HepG2 (cell line): ENCODE results near the gene PIK3R4. TPM values are rescaled to one million over a fixed set of nuclear protein-coding genes. Genes with fewer than 3 reads are reported as not detected.

Source experiments
- ATAC-seq: fragments of 200-7000 bp; cut with Tn5 transposase; 3 replicates; pipeline ENCODE4 v1.9.1; 2020; ENCODE audit warnings: mild to moderate bottlenecking, moderate library complexity
- BruUV-seq: library from RNA; stranded (reverse); fragments of 400-500 nt; replicated peaks from 2 replicates; lab custom pipeline; 2021; lab: Mats Ljungman, UMichigan
- CTCF ChIA-PET: fragments of 300-600 bp; formaldehyde crosslinking; extraction: SDS; loops from one replicate; lab custom pipeline; 2021; ENCODE audit warnings: low total read pairs, inconsistent platforms, low intra/inter-chr PET ratio; lab: Yijun Ruan, JAX
- POLR2A ChIA-PET: fragments of 350-600 bp; sonication (Branson Sonifier 250); formaldehyde crosslinking; loops from one replicate; lab custom pipeline; 2020; ENCODE audit warnings: antibody characterized with exemption, inconsistent platforms; lab: Yijun Ruan, JAX
- DNase-seq: peaks from one replicate; pipeline ENCODE4 v3.0.0-alpha.2; 2015; ENCODE audit warnings: low spot score
- FAIRE-seq: peaks from 3 replicates; lab custom pipeline; 2011; peaks lifted over from hg19 to GRCh38; lab: Jason Lieb, UNC
- H2AFZ ChIP-seq: one replicate; pipeline ENCODE4 v1.6.1; 2011; ENCODE audit warnings: low read length, inconsistent platforms
- H3K27ac ChIP-seq: fragments of 300-600 bp; 3 replicates; pipeline ENCODE4 v1.8.0; 2011; ENCODE audit warnings: mixed run types, mild to moderate bottlenecking, mixed read lengths, low read length, inconsistent platforms; ENCODE audit not compliant: insufficient read depth; ENCODE audit errors: extremely low read length
- H3K27me3 ChIP-seq, 2 experiments: fragments of 200-600 bp in 1 of 2; 2 replicates in 1 of 2; 3 replicates in 1 of 2; pipeline versions ENCODE4 v1.6.0 to v1.8.0; 2011; ENCODE audit warnings: low read length in 2 of 2, mild to moderate bottlenecking in 2 of 2, moderate library complexity in 2 of 2, inconsistent platforms in 1 of 2; ENCODE audit not compliant: insufficient read depth in 2 of 2, control insufficient read depth in 1 of 2
- H3K36me3 ChIP-seq, 2 experiments: fragments of 200-600 bp in 1 of 2; replicated peaks in 1 of 2; 2 replicates in 1 of 2; 3 replicates in 1 of 2; pipeline versions ENCODE4 v1.5.1 to v1.8.0; 2011; ENCODE audit warnings: low read length in 2 of 2, inconsistent platforms in 1 of 2; ENCODE audit not compliant: insufficient read depth in 2 of 2, control insufficient read depth in 1 of 2
- H3K4me1 ChIP-seq: 2 replicates; pipeline ENCODE4 v1.5.1; 2012; ENCODE audit warnings: low read length, inconsistent platforms; ENCODE audit not compliant: insufficient read depth
- H3K4me2 ChIP-seq: 2 replicates; pipeline ENCODE4 v1.6.0; 2011; ENCODE audit warnings: low read depth, low read length, inconsistent platforms
- H3K4me3 ChIP-seq, 3 experiments: fragments of 200-600 bp in 1 of 3; sonication (generic), shearing (Covaris generic) in 1 of 3; replicated peaks in 1 of 3; 2 replicates each; pipeline ENCODE4 v1.5.1; 2011 to 2016; ENCODE audit warnings: low read length in 3 of 3, inconsistent platforms in 2 of 3, low read depth in 2 of 3, mild to moderate bottlenecking in 2 of 3, control low read depth in 1 of 3, mixed read lengths in 1 of 3; ENCODE audit not compliant: insufficient read depth in 1 of 3
- H3K79me2 ChIP-seq: one replicate; pipeline ENCODE4 v1.6.1; 2011; ENCODE audit warnings: low read length, inconsistent platforms; ENCODE audit not compliant: insufficient read depth
- H3K9ac ChIP-seq: 2 replicates; pipeline ENCODE4 v1.6.0; 2011; ENCODE audit warnings: mild to moderate bottlenecking, low read depth, low read length, inconsistent platforms; ENCODE audit not compliant: insufficient read depth
- H3K9me3 ChIP-seq: 2 replicates; pipeline ENCODE4 v1.5.1; 2012; ENCODE audit warnings: mild to moderate bottlenecking, low read length
- H4K20me1 ChIP-seq: 2 replicates; pipeline ENCODE4 v1.6.0; 2011; ENCODE audit warnings: inconsistent platforms, mild to moderate bottlenecking, low read length, moderate library complexity; ENCODE audit not compliant: insufficient read depth
- CCAR2 ChIP-seq: fragments of 200-400 bp; formaldehyde crosslinking; optimal IDR thresholded peaks from 2 replicates; pipeline ENCODE3; 2018; ENCODE audit warnings: low read depth, mild to moderate bottlenecking, low read length, moderate library complexity
- CHCHD3 ChIP-seq: sonication (generic); formaldehyde crosslinking; IDR thresholded peaks from 2 replicates; pipeline ENCODE4 v1.8.0; 2022; ENCODE audit warnings: mild to moderate bottlenecking, missing genetic modification reagents, moderate library complexity
- KAT8 ChIP-seq: IDR thresholded peaks from 2 replicates; pipeline ENCODE4 v1.6.1; 2016; ENCODE audit warnings: missing genetic modification reagents, missing compliant biosample characterization
- KDM4B ChIP-seq: sonication (generic); formaldehyde crosslinking; IDR thresholded peaks from 2 replicates; pipeline ENCODE4 v1.4.0; 2020; ENCODE audit warnings: missing genetic modification reagents
- MAFF ChIP-seq: IDR thresholded peaks from 2 replicates; pipeline ENCODE4 v1.6.1; 2011; ENCODE audit warnings: low read depth, low read length, improper control_type of control experiment
- MED8 ChIP-seq: sonication (generic); formaldehyde crosslinking; IDR thresholded peaks from 2 replicates; pipeline ENCODE4 v1.8.1; 2023; ENCODE audit warnings: mild to moderate bottlenecking, missing genetic modification reagents; ENCODE audit not compliant: insufficient replicate concordance
- PLRG1 ChIP-seq: fragments of 450-650 bp; conservative IDR thresholded peaks from 2 replicates; pipeline ENCODE4 v1.6.1; 2016
- POLR2G ChIP-seq: fragments of 200-400 bp; formaldehyde crosslinking; IDR thresholded peaks from 2 replicates; pipeline ENCODE4 v1.6.1; 2018; ENCODE audit warnings: mild to moderate bottlenecking, low read depth, low read length, moderate library complexity
- ZNF34 ChIP-seq: sonication (generic); formaldehyde crosslinking; IDR thresholded peaks from 2 replicates; pipeline ENCODE4 v1.4.0; 2020; ENCODE audit warnings: mild to moderate bottlenecking, missing genetic modification reagents, borderline replicate concordance
- ZNF557 ChIP-seq: sonication (generic); formaldehyde crosslinking; IDR thresholded peaks from 2 replicates; pipeline ENCODE4 v1.4.0; 2020; ENCODE audit warnings: missing genetic modification reagents
- ZNF570 ChIP-seq: sonication (generic); formaldehyde crosslinking; IDR thresholded peaks from 2 replicates; pipeline ENCODE4 v1.4.0; 2020; ENCODE audit warnings: mild to moderate bottlenecking, missing genetic modification reagents, borderline replicate concordance
- ZNF577 ChIP-seq: sonication (generic); formaldehyde crosslinking; IDR thresholded peaks from 2 replicates; pipeline ENCODE4 v1.4.0; 2020; ENCODE audit warnings: mild to moderate bottlenecking, low read depth, missing genetic modification reagents, borderline replicate concordance
- ZNF660 ChIP-seq: sonication (generic); formaldehyde crosslinking; IDR thresholded peaks from 2 replicates; pipeline ENCODE4 v1.5.1; 2020; ENCODE audit warnings: mild to moderate bottlenecking, low read depth, missing genetic modification reagents, borderline replicate concordance
- WGBS: methylation state at CpG from one replicate; pipeline ENCODE4 v1.1.6; 2017; ENCODE audit warnings: low lambda C conversion rate; 5-methylcytosine and 5-hydroxymethylcytosine counted together
- in situ Hi-C: cut with HindIII; loops from 2 replicates; pipeline ENCODE4 v1.10.0; 2017; ENCODE audit warnings: low pct_unique_long_range_greater_than_20kb; ENCODE audit not compliant: extremely low pct_ligation_motif_present
- intact Hi-C: fragments of 100-400 bp; cut with micrococcal nuclease; formaldehyde crosslinking; loops from one replicate; pipeline ENCODE4 v1.10.0; 2022; ENCODE audit not compliant: unreplicated experiment
- polyA plus RNA-seq, 8 experiments: library from polyadenylated mRNA; depleted of rRNA in 3 of 8; stranded (reverse) in 7 of 8; unstranded in 1 of 8; fragments of >200 nt; fragmentation: Illumina TruSeq in 4 of 8; extraction: Trizol in 4 of 8; gene quantifications; 2 replicates each; pipeline versions ENCODE4 v1.2.1 to v1.2.3, GENCODE V29; 2011 to 2016; ENCODE audit warnings: low read depth in 4 of 8, missing spikeins in 1 of 8, mixed read lengths in 1 of 8; ENCODE audit not compliant: insufficient read depth in 1 of 8
- total RNA-seq, 5 experiments: library from RNA; depleted of rRNA; stranded (reverse); fragments of >200 nt; fragmentation: Illumina TruSeq; extraction: Trizol; gene quantifications; 2 replicates each; pipeline ENCODE4 v1.2.3, GENCODE V29; 2016; ENCODE audit warnings: low read depth in 1 of 5
- TF ChIP-seq, protein P1 (sequence below): sonication (generic); formaldehyde crosslinking; IDR thresholded peaks from 2 replicates; pipeline ENCODE4 v1.5.0; 2020; ENCODE audit warnings: missing genetic modification reagents
- TF ChIP-seq, protein P2 (sequence below): sonication (generic); formaldehyde crosslinking; IDR thresholded peaks from 2 replicates; pipeline ENCODE4 v1.5.0; 2020; ENCODE audit warnings: mild to moderate bottlenecking, missing genetic modification reagents, borderline replicate concordance
- TF ChIP-seq, protein P3 (sequence below): sonication (generic); formaldehyde crosslinking; IDR thresholded peaks from 2 replicates; pipeline ENCODE4 v1.4.0; 2020; ENCODE audit warnings: missing genetic modification reagents, low read depth, mild to moderate bottlenecking, borderline replicate concordance
- TF ChIP-seq, protein P4 (sequence below): IDR thresholded peaks from 2 replicates; pipeline ENCODE4 v1.6.1; 2018; ENCODE audit warnings: missing genetic modification reagents

The PIK3R4 gene
- total and polyA plus RNA-seq, 2 of the 13 experiments (the other 11 are each of a cell fraction or from before 2014, with no cell fraction given), result 22.4 to 26.0 TPM

- TF ChIP-seq, protein P1, sequence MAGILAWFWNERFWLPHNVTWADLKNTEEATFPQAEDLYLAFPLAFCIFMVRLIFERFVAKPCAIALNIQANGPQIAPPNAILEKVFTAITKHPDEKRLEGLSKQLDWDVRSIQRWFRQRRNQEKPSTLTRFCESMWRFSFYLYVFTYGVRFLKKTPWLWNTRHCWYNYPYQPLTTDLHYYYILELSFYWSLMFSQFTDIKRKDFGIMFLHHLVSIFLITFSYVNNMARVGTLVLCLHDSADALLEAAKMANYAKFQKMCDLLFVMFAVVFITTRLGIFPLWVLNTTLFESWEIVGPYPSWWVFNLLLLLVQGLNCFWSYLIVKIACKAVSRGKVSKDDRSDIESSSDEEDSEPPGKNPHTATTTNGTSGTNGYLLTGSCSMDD (CRISPR knock-in tag), result no peak
- TF ChIP-seq ZNF660 (no peak), MAFF (no peak), KDM4B (CRISPR knock-in tag) (no peak), CCAR2 (no peak), ZNF34 (CRISPR knock-in tag) (no peak)
These were observed 46.9 kb downstream of the PIK3R4 start (continued) for GRCh38 chr3:130699765-130700164.

- H3K27ac ChIP-seq, result no peak overlapping the region
- TF ChIP-seq MED8 (CRISPR knock-in tag) (no peak), KAT8 (no peak), POLR2G (no peak), ZNF570 (CRISPR knock-in tag) (no peak), ZNF557 (CRISPR knock-in tag) (no peak), ZNF577 (CRISPR knock-in tag) (no peak), CHCHD3 (CRISPR knock-in tag) (no peak), PLRG1 (no peak)
- TF ChIP-seq, protein P2, sequence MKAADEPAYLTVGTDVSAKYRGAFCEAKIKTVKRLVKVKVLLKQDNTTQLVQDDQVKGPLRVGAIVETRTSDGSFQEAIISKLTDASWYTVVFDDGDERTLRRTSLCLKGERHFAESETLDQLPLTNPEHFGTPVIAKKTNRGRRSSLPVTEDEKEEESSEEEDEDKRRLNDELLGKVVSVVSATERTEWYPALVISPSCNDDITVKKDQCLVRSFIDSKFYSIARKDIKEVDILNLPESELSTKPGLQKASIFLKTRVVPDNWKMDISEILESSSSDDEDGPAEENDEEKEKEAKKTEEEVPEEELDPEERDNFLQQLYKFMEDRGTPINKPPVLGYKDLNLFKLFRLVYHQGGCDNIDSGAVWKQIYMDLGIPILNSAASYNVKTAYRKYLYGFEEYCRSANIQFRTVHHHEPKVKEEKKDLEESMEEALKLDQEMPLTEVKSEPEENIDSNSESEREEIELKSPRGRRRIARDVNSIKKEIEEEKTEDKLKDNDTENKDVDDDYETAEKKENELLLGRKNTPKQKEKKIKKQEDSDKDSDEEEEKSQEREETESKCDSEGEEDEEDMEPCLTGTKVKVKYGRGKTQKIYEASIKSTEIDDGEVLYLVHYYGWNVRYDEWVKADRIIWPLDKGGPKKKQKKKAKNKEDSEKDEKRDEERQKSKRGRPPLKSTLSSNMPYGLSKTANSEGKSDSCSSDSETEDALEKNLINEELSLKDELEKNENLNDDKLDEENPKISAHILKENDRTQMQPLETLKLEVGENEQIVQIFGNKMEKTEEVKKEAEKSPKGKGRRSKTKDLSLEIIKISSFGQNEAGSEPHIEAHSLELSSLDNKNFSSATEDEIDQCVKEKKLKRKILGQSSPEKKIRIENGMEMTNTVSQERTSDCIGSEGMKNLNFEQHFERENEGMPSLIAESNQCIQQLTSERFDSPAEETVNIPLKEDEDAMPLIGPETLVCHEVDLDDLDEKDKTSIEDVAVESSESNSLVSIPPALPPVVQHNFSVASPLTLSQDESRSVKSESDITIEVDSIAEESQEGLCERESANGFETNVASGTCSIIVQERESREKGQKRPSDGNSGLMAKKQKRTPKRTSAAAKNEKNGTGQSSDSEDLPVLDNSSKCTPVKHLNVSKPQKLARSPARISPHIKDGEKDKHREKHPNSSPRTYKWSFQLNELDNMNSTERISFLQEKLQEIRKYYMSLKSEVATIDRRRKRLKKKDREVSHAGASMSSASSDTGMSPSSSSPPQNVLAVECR (CRISPR knock-in tag), result no peak
- TF ChIP-seq, protein P3, sequence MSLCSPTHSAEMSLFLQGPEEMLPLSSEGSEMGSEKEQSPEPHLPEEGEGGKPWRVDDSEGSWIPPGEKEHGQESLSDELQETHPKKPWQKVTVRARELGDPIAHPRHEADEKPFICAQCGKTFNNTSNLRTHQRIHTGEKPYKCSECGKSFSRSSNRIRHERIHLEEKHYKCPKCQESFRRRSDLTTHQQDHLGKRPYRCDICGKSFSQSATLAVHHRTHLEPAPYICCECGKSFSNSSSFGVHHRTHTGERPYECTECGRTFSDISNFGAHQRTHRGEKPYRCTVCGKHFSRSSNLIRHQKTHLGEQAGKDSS (CRISPR knock-in tag), result no peak
- TF ChIP-seq, protein P4, sequence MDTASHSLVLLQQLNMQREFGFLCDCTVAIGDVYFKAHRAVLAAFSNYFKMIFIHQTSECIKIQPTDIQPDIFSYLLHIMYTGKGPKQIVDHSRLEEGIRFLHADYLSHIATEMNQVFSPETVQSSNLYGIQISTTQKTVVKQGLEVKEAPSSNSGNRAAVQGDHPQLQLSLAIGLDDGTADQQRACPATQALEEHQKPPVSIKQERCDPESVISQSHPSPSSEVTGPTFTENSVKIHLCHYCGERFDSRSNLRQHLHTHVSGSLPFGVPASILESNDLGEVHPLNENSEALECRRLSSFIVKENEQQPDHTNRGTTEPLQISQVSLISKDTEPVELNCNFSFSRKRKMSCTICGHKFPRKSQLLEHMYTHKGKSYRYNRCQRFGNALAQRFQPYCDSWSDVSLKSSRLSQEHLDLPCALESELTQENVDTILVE (CRISPR knock-in tag), result no peak
- H4K20me1 ChIP-seq, result no peaks in the 10 kb centered on the region
- H2AFZ ChIP-seq, result no peak overlapping the region
- no peak overlapping the region for H3K4me2 ChIP-seq
- H3K9me3 ChIP-seq, result no peaks in the 10 kb centered on the region
- intact Hi-C loops, result no loop called here
- CTCF ChIA-PET, result no interaction called here
- POLR2A ChIA-PET, result no interaction called here
- in situ Hi-C loops, result no loop called here
- H3K4me3 ChIP-seq, result no peak overlapping the region
- H3K27me3 ChIP-seq, result no peaks in the 10 kb centered on the region
- DNase-seq (no peak), ATAC-seq (no peak), FAIRE-seq (no peak)
- no peaks in the 10 kb centered on the region for H3K79me2 ChIP-seq
- H3K4me1 ChIP-seq, result no peaks in the 10 kb centered on the region
- peaks cover 8 to 19% of the 10 kb centered on the region in 2 experiments; a peak in 3 of 5 replicates for H3K36me3 ChIP-seq
- no TSS peak for BruUV-seq
- H3K9ac ChIP-seq, result no peak overlapping the region
- WGBS, result 100% methylated on average over 2 of the region's 2 CpGs
These were observed 53.3 kb downstream of the PIK3R4 start for GRCh38 chr3:130693314-130693713.
